Caki2 (cell line): ENCODE measurements around the gene RPS27. TPM values are rescaled to one million over a fixed set of nuclear protein-coding genes. Genes with fewer than 3 reads are reported as not detected.

Source experiments
- DNase-seq: peaks from one replicate; pipeline ENCODE4 v3.0.0-alpha.2; 2015; ENCODE audit warnings: low read depth
- in situ Hi-C: cut with HindIII; loops from 2 replicates; pipeline ENCODE4 v1.10.0; 2016; ENCODE audit warnings: low sequenced_read_pairs, low pct_unique_long_range_greater_than_20kb, mixed read lengths
- total RNA-seq: library from RNA; depleted of rRNA; stranded (reverse); fragments of >200 nt; shearing (Covaris generic); gene quantifications from 2 replicates; pipeline ENCODE4 v1.2.3, GENCODE V29; 2014; ENCODE audit warnings: low replicate concordance

RPS27 gene
- total RNA-seq, 1 experiment from 2014 or later = 2,094 TPM

GRCh38 chr1:153958961-153959260 lies 31.7 kb upstream of the RPS27 start:
- in situ Hi-C loops = no loop called here
- no peak for DNase-seq

- in situ Hi-C loops = no loop called here
- DNase-seq = no peak
Observed at GRCh38 chr1:153959454-153959853, 31.1 kb upstream of the RPS27 start.

- DNase-seq = no peak
- in situ Hi-C loops = no loop called here
Observed at GRCh38 chr1:153960206-153960605, 30.4 kb upstream of the RPS27 start.

- DNase-seq = no peak
- in situ Hi-C loops = no loop called here
Observed at GRCh38 chr1:153961421-153961820, 29.1 kb upstream of the RPS27 start.

GRCh38 chr1:153962088-153963029 lies 28.2 kb upstream of the RPS27 start:
- in situ Hi-C loops = no loop called here
- DNase-seq = peak; percentile 55

- in situ Hi-C loops = no loop called here
- DNase-seq = peak; percentile 96
Observed at GRCh38 chr1:153963030-153963849, 27.3 kb upstream of the RPS27 start, which contains the start of gene SLC39A1. SLC39A1 (minus strand) TSS chr1:153963537; CDS start chr1:153962715, 822 bp downstream.

GRCh38 chr1:153963850-153964331 lies 26.7 kb upstream of the RPS27 start:
- in situ Hi-C loops = no loop called here
- DNase-seq = no peak

GRCh38 chr1:153967107-153967999 lies 23.2 kb upstream of the RPS27 start, which contains the start of gene CREB3L4:
CREB3L4 (plus strand) TSS chr1:153967902; CDS start chr1:153968526, 624 bp downstream.
- in situ Hi-C loops = no loop called here

GRCh38 chr1:153968000-153968363 lies 22.6 kb upstream of the RPS27 start:
- no peak for DNase-seq
- in situ Hi-C loops = no loop called here

More at GRCh38 chr1:153967107-153967999, 23.2 kb upstream of the RPS27 start, which contains the start of gene CREB3L4:
- DNase-seq = peak; percentile 97

GRCh38 chr1:153968408-153968807 lies 22.2 kb upstream of the RPS27 start:
- in situ Hi-C loops = no loop called here
- no peak for DNase-seq

GRCh38 chr1:153968972-153969371 lies 21.6 kb upstream of the RPS27 start:
- in situ Hi-C loops = no loop called here
- DNase-seq = no peak

- in situ Hi-C loops = no loop called here
- DNase-seq = no peak
Observed at GRCh38 chr1:153970346-153970745, 20.2 kb upstream of the RPS27 start.

- in situ Hi-C loops = no loop called here
- DNase-seq = no peak
Observed at GRCh38 chr1:153973071-153973470, 17.5 kb upstream of the RPS27 start.

- no peak for DNase-seq
- in situ Hi-C loops = no loop called here
Observed at GRCh38 chr1:153973525-153973924, 17.0 kb upstream of the RPS27 start.

- no peak for DNase-seq
- in situ Hi-C loops = no loop called here
Observed at GRCh38 chr1:153976819-153977249, 13.7 kb upstream of the RPS27 start.

- DNase-seq = peak; percentile 71
- in situ Hi-C loops = no loop called here
Observed at GRCh38 chr1:153977250-153978240, 13.0 kb upstream of the RPS27 start, which contains the start of gene JTB. JTB (minus strand) TSS chr1:153977674; CDS start chr1:153977252, 422 bp downstream.
